ENCODE measurements around the gene TAS2R16.

GRCh38 chr7:122949186-122949585 lies 46.3 kb downstream of the TAS2R16 start:
- TF ChIP-seq CTCF (IDR thresholded peaks at IDR 0.05) (no peak), POLR2A (IDR thresholded peaks at IDR 0.05) (no peak), EP300 (IDR thresholded peaks at IDR 0.05) (no peak)

Measured in ovary (tissue), 3 donors.